PC-3 (cell line): ENCODE data around the gene HORMAD1. TPM values are rescaled to one million over a fixed set of nuclear protein-coding genes. Genes with fewer than 3 reads are reported as not detected.
A peak's percentile ranks its signal among the peaks of the same experiment; 100 is the strongest.

ENCODE experiments used
- ATAC-seq: fragments of 200-7000 bp; cut with Tn5 transposase; 2 replicates; pipeline ENCODE4 v1.9.1; 2020; ENCODE audit warnings: mild to moderate bottlenecking, moderate library complexity
- BruUV-seq: library from RNA; stranded (reverse); fragments of 400-500 nt; replicated peaks from 2 replicates; lab custom pipeline; 2021; lab: Mats Ljungman, UMichigan
- CTCF ChIA-PET: fragments of 300-600 bp; sonication (Branson Sonifier 250); formaldehyde crosslinking; loops from one replicate; lab custom pipeline; 2022; ENCODE audit warnings: antibody characterized with exemption; lab: Charles Lee
- POLR2A ChIA-PET: fragments of 300-600 bp; sonication (Branson Sonifier 250); formaldehyde crosslinking; loops from one replicate; lab custom pipeline; 2022; ENCODE audit warnings: antibody characterized with exemption; ENCODE audit not compliant: unreplicated experiment; lab: Charles Lee
- DNase-seq: peaks from one replicate; pipeline ENCODE4 v3.0.0-alpha.2; 2015
- H2AFZ ChIP-seq: fragments of 300-600 bp; sonication (generic); 2 replicates; pipeline ENCODE4 v1.6.0; 2016; ENCODE audit warnings: antibody characterized with exemption, low read length
- H3F3A ChIP-seq: fragments of 300-600 bp; sonication (generic); one replicate; pipeline ENCODE4 v1.6.0; 2017; ENCODE audit warnings: antibody characterized with exemption, low read length, control low read depth, mild to moderate bottlenecking; ENCODE audit not compliant: unreplicated experiment
- H3K27ac ChIP-seq: fragments of 300-600 bp; sonication (generic); 2 replicates; pipeline ENCODE4 v1.5.1; 2016; ENCODE audit warnings: mild to moderate bottlenecking, low read length
- H3K27me3 ChIP-seq: fragments of 300-600 bp; sonication (generic); 2 replicates; pipeline ENCODE4 v1.6.1; 2016; ENCODE audit warnings: low read length, mixed read lengths
- H3K36me3 ChIP-seq: fragments of 300-600 bp; sonication (generic); 2 replicates; pipeline ENCODE4 v1.6.1; 2016; ENCODE audit warnings: low read depth, mixed run types, low read length, mixed read lengths
- H3K4me1 ChIP-seq: fragments of 300-600 bp; sonication (generic); 2 replicates; pipeline ENCODE4 v1.5.1; 2016; ENCODE audit warnings: low read length; ENCODE audit not compliant: insufficient read depth
- H3K4me2 ChIP-seq: fragments of 300-600 bp; sonication (generic); 2 replicates; pipeline ENCODE4 v1.6.0; 2016; ENCODE audit warnings: low read length
- H3K4me3 ChIP-seq: fragments of 300-600 bp; sonication (generic); 2 replicates; pipeline ENCODE4 v1.5.1; 2016; ENCODE audit warnings: mild to moderate bottlenecking, low read length, mixed read lengths
- H3K79me2 ChIP-seq: fragments of 300-600 bp; sonication (generic); 2 replicates; pipeline ENCODE4 v1.6.1; 2017; ENCODE audit warnings: low read length, mixed read lengths
- H3K9ac ChIP-seq: fragments of 300-600 bp; sonication (generic); 2 replicates; pipeline ENCODE4 v1.6.0; 2016; ENCODE audit warnings: mild to moderate bottlenecking, low read length
- H3K9me2 ChIP-seq: fragments of 300-600 bp; sonication (generic); replicated peaks from 2 replicates; pipeline ENCODE4 v1.6.1; 2016; ENCODE audit warnings: mixed run types, low read length, mixed read lengths
- H3K9me3 ChIP-seq: fragments of 300-600 bp; sonication (generic); 2 replicates; pipeline ENCODE4 v1.6.1; 2016; ENCODE audit warnings: low read length, mixed read lengths
- H4K20me1 ChIP-seq: fragments of 300-600 bp; sonication (generic); 2 replicates; pipeline ENCODE4 v1.6.1; 2016; ENCODE audit warnings: low read length, mixed read lengths
- EZH2 ChIP-seq: fragments of 300-600 bp; sonication (generic); IDR thresholded peaks from one replicate; pipeline ENCODE4 v1.6.1; 2017; ENCODE audit warnings: antibody characterized with exemption, mild to moderate bottlenecking, low read length; ENCODE audit not compliant: unreplicated experiment
- EZH2phosphoT487 ChIP-seq: fragments of 300-600 bp; sonication (generic); IDR thresholded peaks from 2 replicates; pipeline ENCODE4 v1.6.1; 2018; ENCODE audit warnings: mild to moderate bottlenecking, antibody characterized with exemption, low read length, borderline replicate concordance
- intact Hi-C: fragments of 100-400 bp; cut with micrococcal nuclease; formaldehyde crosslinking; loops from 2 replicates; pipeline ENCODE4 v1.9.0; 2023
- total RNA-seq: library from RNA; depleted of rRNA; stranded (reverse); fragments of >200 nt; gene quantifications from 2 replicates; pipeline ENCODE4 v1.2.3, GENCODE V29; 2014
- TF ChIP-seq, protein P1 (sequence below): fragments of 300-600 bp; sonication (generic); conservative IDR thresholded peaks from 2 replicates; pipeline ENCODE4 v1.5.1; 2017; ENCODE audit warnings: antibody characterized with exemption, low read depth, mild to moderate bottlenecking, low read length

HORMAD1 gene
- total RNA-seq, 1 experiment from 2014 or later = not detected

DNA sequence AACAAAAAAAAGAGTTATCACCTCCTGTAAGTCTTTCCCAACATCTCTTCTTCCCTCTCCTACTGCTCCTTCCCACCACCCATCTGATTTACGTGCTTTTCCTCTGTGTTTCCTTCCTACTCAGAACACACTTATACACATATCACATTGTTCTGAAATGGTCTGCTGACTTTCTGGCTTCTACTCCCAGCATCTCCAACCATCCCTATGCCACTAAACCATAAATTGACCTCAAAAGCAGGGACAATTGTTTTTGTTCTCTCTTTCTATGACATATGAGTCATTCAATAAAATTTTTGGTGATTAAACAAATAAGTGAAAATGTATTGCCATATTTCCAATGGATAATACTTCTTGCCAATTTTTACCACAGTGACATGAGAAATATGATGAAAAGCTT, 31.9 kb downstream of the HORMAD1 start:
- H3K9me2 ChIP-seq = no peaks in the 10 kb centered on the region
- H2AFZ ChIP-seq = no peak overlapping the region
- H3K9ac ChIP-seq = no peak overlapping the region
- peak overlapping the region; percentile 35 for H3K27ac ChIP-seq
- H3K79me2 ChIP-seq = peaks cover 3% of the 10 kb centered on the region; the same call in 1 of the 2 replicates
- DNase-seq (peak; percentile 71), ATAC-seq (peak; percentile 66)
- no peaks in the 10 kb centered on the region for H4K20me1 ChIP-seq
- BruUV-seq = no TSS peak
- peaks cover 25% of the 10 kb centered on the region for H3K36me3 ChIP-seq
- intact Hi-C loops = loop anchor here (1.0 kb wide), 1 partner anchor 17 kb away; no protein-coding TSS in a partner anchor
- H3K27me3 ChIP-seq = no peaks in the 10 kb centered on the region
- peaks cover 27% of the 10 kb centered on the region for H3K4me1 ChIP-seq
- TF ChIP-seq, protein P1, sequence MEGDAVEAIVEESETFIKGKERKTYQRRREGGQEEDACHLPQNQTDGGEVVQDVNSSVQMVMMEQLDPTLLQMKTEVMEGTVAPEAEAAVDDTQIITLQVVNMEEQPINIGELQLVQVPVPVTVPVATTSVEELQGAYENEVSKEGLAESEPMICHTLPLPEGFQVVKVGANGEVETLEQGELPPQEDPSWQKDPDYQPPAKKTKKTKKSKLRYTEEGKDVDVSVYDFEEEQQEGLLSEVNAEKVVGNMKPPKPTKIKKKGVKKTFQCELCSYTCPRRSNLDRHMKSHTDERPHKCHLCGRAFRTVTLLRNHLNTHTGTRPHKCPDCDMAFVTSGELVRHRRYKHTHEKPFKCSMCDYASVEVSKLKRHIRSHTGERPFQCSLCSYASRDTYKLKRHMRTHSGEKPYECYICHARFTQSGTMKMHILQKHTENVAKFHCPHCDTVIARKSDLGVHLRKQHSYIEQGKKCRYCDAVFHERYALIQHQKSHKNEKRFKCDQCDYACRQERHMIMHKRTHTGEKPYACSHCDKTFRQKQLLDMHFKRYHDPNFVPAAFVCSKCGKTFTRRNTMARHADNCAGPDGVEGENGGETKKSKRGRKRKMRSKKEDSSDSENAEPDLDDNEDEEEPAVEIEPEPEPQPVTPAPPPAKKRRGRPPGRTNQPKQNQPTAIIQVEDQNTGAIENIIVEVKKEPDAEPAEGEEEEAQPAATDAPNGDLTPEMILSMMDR = no peak
- no peak for TF ChIP-seq EZH2phosphoT487
- no peak for TF ChIP-seq EZH2
- no peaks in the 10 kb centered on the region for H3K9me3 ChIP-seq
- POLR2A ChIA-PET = interaction anchor here (1.1 kb wide), 1 partner anchor 8 kb away, joined by 3 read pairs; the partner anchor contains the start of gene GOLPH3L
- CTCF ChIA-PET = no interaction called here
- no peak overlapping the region for H3K4me3 ChIP-seq
- H3K4me2 ChIP-seq = 0 out of 2 replicates have a peak overlapping the region, but pooled peaks have one; percentile 4
- H3F3A ChIP-seq = peaks cover 7% of the 10 kb centered on the region

DNA sequence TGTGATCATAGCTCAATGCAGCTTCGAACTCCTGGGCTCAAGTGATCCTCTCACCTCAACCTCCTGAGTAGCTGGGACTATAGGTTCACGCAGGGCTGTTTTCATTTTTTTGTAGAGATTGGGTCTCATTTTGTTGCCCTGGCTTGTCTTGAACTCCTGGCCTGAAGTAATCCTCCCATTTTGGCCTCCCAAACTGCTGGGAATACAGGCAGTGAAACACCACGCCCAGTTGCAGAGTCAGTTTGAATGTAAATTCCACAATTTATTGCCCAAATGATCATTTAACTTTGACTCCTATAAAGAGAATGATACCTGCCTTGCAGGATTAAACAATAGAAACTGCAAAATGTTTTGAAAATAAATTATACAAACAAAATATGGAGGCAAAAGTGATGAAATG, 34.4 kb downstream of the HORMAD1 start:
- H3F3A ChIP-seq = no peaks in the 10 kb centered on the region
- H4K20me1 ChIP-seq = no peaks in the 10 kb centered on the region
- no peak for TF ChIP-seq EZH2
- TF ChIP-seq, protein P1 = no peak
- no peak for TF ChIP-seq EZH2phosphoT487
- no peak overlapping the region for H3K4me2 ChIP-seq
- no peaks in the 10 kb centered on the region for H3K9me3 ChIP-seq
- H2AFZ ChIP-seq = no peak overlapping the region
- H3K4me3 ChIP-seq = no peak overlapping the region
- H3K4me1 ChIP-seq = peaks cover 12% of the 10 kb centered on the region
- H3K27ac ChIP-seq = no peak overlapping the region
- no peak overlapping the region for H3K9ac ChIP-seq
- H3K36me3 ChIP-seq = peaks cover 19% of the 10 kb centered on the region; the same call in 1 of the 2 replicates
- POLR2A ChIA-PET = interaction anchor here (0.7 kb wide), 1 partner anchor 10 kb away, joined by 3 read pairs; no protein-coding TSS in a partner anchor
- H3K79me2 ChIP-seq = no peaks in the 10 kb centered on the region
- no peak for DNase-seq
- CTCF ChIA-PET = interaction anchor here (0.6 kb wide), 1 partner anchor 50 kb away, joined by 3 read pairs; no protein-coding TSS in a partner anchor
- no peaks in the 10 kb centered on the region for H3K9me2 ChIP-seq
- BruUV-seq = no TSS peak
- no peaks in the 10 kb centered on the region for H3K27me3 ChIP-seq
- intact Hi-C loops = no loop called here
- ATAC-seq = no peak

DNA sequence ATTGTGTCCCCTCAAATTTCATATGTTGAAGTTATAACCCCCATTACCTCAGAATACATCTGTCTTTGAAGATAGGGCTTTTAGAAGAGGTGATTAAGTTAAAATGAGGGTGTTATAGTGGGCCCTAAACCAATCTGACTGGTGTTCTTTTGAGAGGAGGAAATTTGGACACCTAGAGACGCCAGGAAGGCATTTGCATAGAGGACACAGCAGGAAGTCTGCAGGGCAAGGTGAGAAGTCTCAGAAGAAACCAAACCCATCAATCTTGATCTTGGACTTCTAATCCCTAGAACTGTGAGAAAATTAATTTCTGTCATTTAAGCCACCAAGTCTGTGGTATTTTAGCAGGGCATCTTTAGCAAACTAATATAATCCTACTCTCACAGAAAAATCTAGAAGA, 36.8 kb downstream of the HORMAD1 start:
- DNase-seq (no peak), ATAC-seq (no peak)
- Histone ChIP-seq H2AFZ (no peak overlapping the region), H4K20me1 (no peaks in the 10 kb centered on the region), H3K9me2 (no peaks in the 10 kb centered on the region), H3K9me3 (no peaks in the 10 kb centered on the region), H3K9ac (no peak overlapping the region), H3K79me2 (no peaks in the 10 kb centered on the region), H3K4me1 (peaks cover 7% of the 10 kb centered on the region), H3K27ac (no peak overlapping the region), H3K4me3 (no peak overlapping the region), H3K4me2 (no peak overlapping the region), H3K27me3 (no peaks in the 10 kb centered on the region), H3F3A (no peaks in the 10 kb centered on the region), H3K36me3 (peaks cover 21% of the 10 kb centered on the region; the same call in 1 of the 2 replicates)
- intact Hi-C loops = no loop called here
- ChIA-PET POLR2A (interaction anchor here (0.6 kb wide), 2 partner anchors 16 to 115 kb away, joined by 5 to 9 read pairs; no protein-coding TSS in a partner anchor), CTCF (no interaction called here)
- no TSS peak for BruUV-seq
- TF ChIP-seq EZH2phosphoT487 (no peak), EZH2 (no peak)
- TF ChIP-seq, protein P1 = no peak
